IgD-negative memory B cell (primary cell): ENCODE measurements around the gene MTMR1. TPM values are rescaled to one million over a fixed set of nuclear protein-coding genes. Genes with fewer than 3 reads are reported as not detected.
A peak's percentile ranks its signal among the peaks of the same experiment; 100 is the strongest.

Experiments
- H3K27ac Mint-ChIP-seq, 3 donors: one replicate each; pipeline ENCODE4 v1.8.0; 2020 to 2022; ENCODE audit warnings: mild to moderate bottlenecking in 3 of 3, mixed read lengths in 3 of 3, moderate library complexity in 1 of 3
- H3K27me3 Mint-ChIP-seq: one replicate; pipeline ENCODE4 v1.8.0; 2021; ENCODE audit warnings: mixed read lengths
- H3K36me3 Mint-ChIP-seq: one replicate; pipeline ENCODE4 v1.8.0; 2020; ENCODE audit warnings: mild to moderate bottlenecking, mixed read lengths
- H3K4me1 Mint-ChIP-seq, 3 donors: one replicate each; pipeline ENCODE4 v1.8.0; 2020 to 2022; ENCODE audit warnings: mixed read lengths in 3 of 3, mild to moderate bottlenecking in 1 of 3
- H3K4me3 Mint-ChIP-seq, 4 donors: one replicate each; pipeline ENCODE4 v1.8.0; 2020 to 2022; ENCODE audit warnings: mild to moderate bottlenecking in 4 of 4, mixed read lengths in 4 of 4, moderate library complexity in 3 of 4
- H3K9me3 Mint-ChIP-seq, 3 donors: one replicate each; pipeline ENCODE4 v1.8.0; 2020 to 2021; ENCODE audit warnings: mixed read lengths in 3 of 3, mild to moderate bottlenecking in 1 of 3
- polyA plus RNA-seq: library from polyadenylated mRNA; unstranded; fragments of 300-500 nt; fragmentation: Illumina TruSeq; gene quantifications from one replicate; pipeline ENCODE4 v1.2.3, GENCODE V29; 2021

MTMR1 gene
- polyA plus RNA-seq, 1 donor from 2014 or later = 19.0 TPM

- no peak overlapping the region for H3K4me3 Mint-ChIP-seq
- no peaks in the 10 kb centered on the region for H3K36me3 Mint-ChIP-seq
- H3K27me3 Mint-ChIP-seq = no peaks in the 10 kb centered on the region
- H3K4me1 Mint-ChIP-seq = no peaks in the 10 kb centered on the region
- H3K27ac Mint-ChIP-seq = no peak overlapping the region
- H3K9me3 Mint-ChIP-seq = no peaks in the 10 kb centered on the region
These were observed 70.2 kb downstream of the MTMR1 start for GRCh38 chrX:150763303-150763797.

GRCh38 chrX:150763810-150764209, 70.6 kb downstream of the MTMR1 start:
- no peak overlapping the region for H3K27ac Mint-ChIP-seq
- H3K27me3 Mint-ChIP-seq = no peaks in the 10 kb centered on the region
- no peaks in the 10 kb centered on the region for H3K9me3 Mint-ChIP-seq
- no peaks in the 10 kb centered on the region for H3K36me3 Mint-ChIP-seq
- no peaks in the 10 kb centered on the region for H3K4me1 Mint-ChIP-seq
- H3K4me3 Mint-ChIP-seq = no peak overlapping the region

GRCh38 chrX:150765237-150765636, 72.0 kb downstream of the MTMR1 start:
- no peaks in the 10 kb centered on the region for H3K9me3 Mint-ChIP-seq

GRCh38 chrX:150765782-150766350, 72.7 kb downstream of the MTMR1 start:
- Mint-ChIP-seq H3K9me3 (no peaks in the 10 kb centered on the region), H3K4me3 (no peak overlapping the region), H3K4me1 (no peaks in the 10 kb centered on the region), H3K27ac (peak overlapping the region in 1 of 3 donors; percentile 53), H3K27me3 (no peaks in the 10 kb centered on the region), H3K36me3 (no peaks in the 10 kb centered on the region)

More at GRCh38 chrX:150765237-150765636, 72.0 kb downstream of the MTMR1 start:
- no peaks in the 10 kb centered on the region for H3K4me1 Mint-ChIP-seq
- H3K27me3 Mint-ChIP-seq = no peaks in the 10 kb centered on the region
- H3K27ac Mint-ChIP-seq = no peak overlapping the region
- no peaks in the 10 kb centered on the region for H3K36me3 Mint-ChIP-seq
- no peak overlapping the region for H3K4me3 Mint-ChIP-seq

GRCh38 chrX:150766351-150767044, 73.3 kb downstream of the MTMR1 start:
- H3K4me3 Mint-ChIP-seq = no peak overlapping the region
- H3K9me3 Mint-ChIP-seq = no peaks in the 10 kb centered on the region
- H3K27me3 Mint-ChIP-seq = no peaks in the 10 kb centered on the region
- H3K27ac Mint-ChIP-seq = peak overlapping the region in 1 of 3 donors; percentile 53
- no peaks in the 10 kb centered on the region for H3K36me3 Mint-ChIP-seq
- H3K4me1 Mint-ChIP-seq = no peaks in the 10 kb centered on the region

GRCh38 chrX:150767045-150767395, 73.8 kb downstream of the MTMR1 start:
- H3K27ac Mint-ChIP-seq = peak overlapping the region in 1 of 3 donors; percentile 53

GRCh38 chrX:150767475-150768131, 74.4 kb downstream of the MTMR1 start:
- Mint-ChIP-seq H3K27me3 (no peaks in the 10 kb centered on the region), H3K4me3 (no peak overlapping the region), H3K9me3 (no peaks in the 10 kb centered on the region), H3K4me1 (peaks cover 0 to 2% (median 0%) of the 10 kb centered on the region in 3 donors), H3K27ac (no peak overlapping the region), H3K36me3 (no peaks in the 10 kb centered on the region)

More at GRCh38 chrX:150767045-150767395, 73.8 kb downstream of the MTMR1 start:
- H3K4me1 Mint-ChIP-seq = no peaks in the 10 kb centered on the region
- H3K36me3 Mint-ChIP-seq = no peaks in the 10 kb centered on the region
- H3K27me3 Mint-ChIP-seq = no peaks in the 10 kb centered on the region
- no peak overlapping the region for H3K4me3 Mint-ChIP-seq
- no peaks in the 10 kb centered on the region for H3K9me3 Mint-ChIP-seq

- Mint-ChIP-seq H3K36me3 (no peaks in the 10 kb centered on the region), H3K4me3 (no peak overlapping the region), H3K4me1 (peaks cover 0 to 2% (median 0%) of the 10 kb centered on the region in 3 donors), H3K27ac (no peak overlapping the region), H3K9me3 (no peaks in the 10 kb centered on the region), H3K27me3 (no peaks in the 10 kb centered on the region)
These were observed 74.9 kb downstream of the MTMR1 start for GRCh38 chrX:150768132-150768485.

GRCh38 chrX:150768580-150769190, 75.5 kb downstream of the MTMR1 start:
- no peaks in the 10 kb centered on the region for H3K9me3 Mint-ChIP-seq
- H3K27me3 Mint-ChIP-seq = no peaks in the 10 kb centered on the region
- peak overlapping the region in 1 of 3 donors; percentile 53 for H3K27ac Mint-ChIP-seq
- H3K4me1 Mint-ChIP-seq = peaks cover 0 to 2% (median 0%) of the 10 kb centered on the region in 3 donors
- H3K4me3 Mint-ChIP-seq = no peak overlapping the region
- no peaks in the 10 kb centered on the region for H3K36me3 Mint-ChIP-seq

GRCh38 chrX:150769408-150769807, 76.2 kb downstream of the MTMR1 start:
- H3K27me3 Mint-ChIP-seq = no peaks in the 10 kb centered on the region
- H3K27ac Mint-ChIP-seq = no peak overlapping the region
- H3K9me3 Mint-ChIP-seq = no peaks in the 10 kb centered on the region
- H3K4me1 Mint-ChIP-seq = peaks cover 0 to 2% (median 0%) of the 10 kb centered on the region in 3 donors
- H3K4me3 Mint-ChIP-seq = no peak overlapping the region
- no peaks in the 10 kb centered on the region for H3K36me3 Mint-ChIP-seq

GRCh38 chrX:150770623-150771022, 77.4 kb downstream of the MTMR1 start:
- H3K27me3 Mint-ChIP-seq = no peaks in the 10 kb centered on the region
- no peaks in the 10 kb centered on the region for H3K9me3 Mint-ChIP-seq
- H3K27ac Mint-ChIP-seq = no peak overlapping the region
- no peak overlapping the region for H3K4me3 Mint-ChIP-seq
- no peaks in the 10 kb centered on the region for H3K36me3 Mint-ChIP-seq
- peaks cover 0 to 2% (median 0%) of the 10 kb centered on the region in 3 donors for H3K4me1 Mint-ChIP-seq

GRCh38 chrX:150771116-150771515, 77.9 kb downstream of the MTMR1 start:
- no peaks in the 10 kb centered on the region for H3K36me3 Mint-ChIP-seq
- no peaks in the 10 kb centered on the region for H3K9me3 Mint-ChIP-seq
- peaks cover 0 to 2% (median 0%) of the 10 kb centered on the region in 3 donors for H3K4me1 Mint-ChIP-seq
- H3K4me3 Mint-ChIP-seq = no peak overlapping the region
- no peaks in the 10 kb centered on the region for H3K27me3 Mint-ChIP-seq
- H3K27ac Mint-ChIP-seq = no peak overlapping the region

GRCh38 chrX:150772150-150772970, 79.2 kb downstream of the MTMR1 start:
- Mint-ChIP-seq H3K9me3 (no peaks in the 10 kb centered on the region), H3K4me1 (peaks cover 0 to 2% (median 0%) of the 10 kb centered on the region in 3 donors), H3K4me3 (no peak overlapping the region), H3K27ac (no peak overlapping the region), H3K27me3 (no peaks in the 10 kb centered on the region), H3K36me3 (no peaks in the 10 kb centered on the region)

GRCh38 chrX:150773117-150773516, 79.9 kb downstream of the MTMR1 start:
- Mint-ChIP-seq H3K27me3 (no peaks in the 10 kb centered on the region), H3K4me1 (peaks cover 0 to 2% (median 0%) of the 10 kb centered on the region in 3 donors), H3K36me3 (no peaks in the 10 kb centered on the region), H3K9me3 (no peaks in the 10 kb centered on the region), H3K4me3 (no peak overlapping the region), H3K27ac (no peak overlapping the region)
